Measurements from ENCODE around the gene EDA. TPM values are rescaled to one million over a fixed set of nuclear protein-coding genes. Genes with fewer than 3 reads are reported as not detected.

The EDA gene
- total and polyA plus RNA-seq, 12 donors = 2.3 to 9.4 (median 5.2) TPM

DNA sequence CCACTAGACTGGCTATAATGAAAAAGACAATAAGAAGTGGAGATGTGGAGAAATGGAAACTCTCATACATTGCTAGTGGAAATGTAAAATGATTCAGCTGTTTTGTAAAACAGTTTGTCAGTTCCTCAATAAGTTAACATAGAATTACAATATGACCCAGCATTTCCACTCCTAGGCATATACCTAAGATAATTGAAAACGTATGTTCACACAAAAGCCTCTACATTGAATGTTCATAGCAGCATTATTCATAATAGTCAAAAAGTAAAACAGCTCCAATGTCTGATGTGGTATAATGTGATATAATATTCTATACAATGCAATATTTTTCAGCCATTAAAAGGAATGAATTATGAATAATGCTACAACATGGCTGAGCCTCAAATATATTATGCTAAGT is 10.2 kb downstream of the EDA start:
- H3K4me3 ChIP-seq = no peak overlapping the region
- WGBS, 2 donors = 95 to 96% methylated on average over 1 of the region's 1 CpG
- no peak for ATAC-seq

DNA sequence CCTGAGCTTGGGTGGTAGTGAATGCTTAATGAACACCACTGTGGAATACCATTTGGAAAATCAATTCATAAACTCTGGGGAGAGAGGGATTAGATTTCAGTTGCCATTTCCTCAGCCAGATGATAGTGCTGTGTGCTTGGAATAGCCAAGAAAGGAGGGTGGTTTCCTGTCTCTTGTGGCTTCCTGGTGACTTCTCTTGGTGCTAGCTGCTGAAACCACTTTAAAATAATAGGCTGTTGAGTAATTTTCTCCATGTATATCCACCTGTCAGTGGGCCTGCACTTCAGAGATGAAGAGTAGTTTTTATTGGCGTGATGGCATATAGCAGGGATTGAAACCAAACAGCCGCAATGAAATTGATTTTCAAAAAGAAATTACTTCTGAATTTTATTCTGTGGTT is 11.8 kb downstream of the EDA start:
- intact Hi-C loops (cut with DNase I) = loop anchor here in 1 of 10 donors (10.0 kb wide), 1 partner anchor 467 kb away; no protein-coding TSS in a partner anchor
- Histone ChIP-seq H3K4me3 (no peak overlapping the region), H3K27me3 (no peaks in the 10 kb centered on the region), H3K27ac (no peak overlapping the region), H3K36me3 (no peaks in the 10 kb centered on the region), H3K9me3 (peaks cover 0 to 11% (median 0%) of the 10 kb centered on the region in 11 donors), H3K4me1 (no peaks in the 10 kb centered on the region)
- WGBS, 2 donors = 90 to 93% methylated on average over 2 of the region's 2 CpGs
- DNase-seq (no peak), ATAC-seq (no peak)
- TF ChIP-seq, protein P1, sequence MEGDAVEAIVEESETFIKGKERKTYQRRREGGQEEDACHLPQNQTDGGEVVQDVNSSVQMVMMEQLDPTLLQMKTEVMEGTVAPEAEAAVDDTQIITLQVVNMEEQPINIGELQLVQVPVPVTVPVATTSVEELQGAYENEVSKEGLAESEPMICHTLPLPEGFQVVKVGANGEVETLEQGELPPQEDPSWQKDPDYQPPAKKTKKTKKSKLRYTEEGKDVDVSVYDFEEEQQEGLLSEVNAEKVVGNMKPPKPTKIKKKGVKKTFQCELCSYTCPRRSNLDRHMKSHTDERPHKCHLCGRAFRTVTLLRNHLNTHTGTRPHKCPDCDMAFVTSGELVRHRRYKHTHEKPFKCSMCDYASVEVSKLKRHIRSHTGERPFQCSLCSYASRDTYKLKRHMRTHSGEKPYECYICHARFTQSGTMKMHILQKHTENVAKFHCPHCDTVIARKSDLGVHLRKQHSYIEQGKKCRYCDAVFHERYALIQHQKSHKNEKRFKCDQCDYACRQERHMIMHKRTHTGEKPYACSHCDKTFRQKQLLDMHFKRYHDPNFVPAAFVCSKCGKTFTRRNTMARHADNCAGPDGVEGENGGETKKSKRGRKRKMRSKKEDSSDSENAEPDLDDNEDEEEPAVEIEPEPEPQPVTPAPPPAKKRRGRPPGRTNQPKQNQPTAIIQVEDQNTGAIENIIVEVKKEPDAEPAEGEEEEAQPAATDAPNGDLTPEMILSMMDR (IDR thresholded peaks at IDR 0.05) = no peak

More for the DNA sequence above, 10.2 kb downstream of the EDA start:
- intact Hi-C loops (cut with DNase I) = loop anchor here in 1 of 10 donors (10.0 kb wide), 1 partner anchor 469 kb away; no protein-coding TSS in a partner anchor
- no peaks in the 10 kb centered on the region for H3K4me1 ChIP-seq
- H3K9me3 ChIP-seq = peaks cover 0 to 11% (median 0%) of the 10 kb centered on the region in 11 donors
- peaks cover 0 to 8% (median 0%) of the 10 kb centered on the region in 7 donors for H3K27me3 ChIP-seq
- no peak for DNase-seq
- H3K27ac ChIP-seq = no peak overlapping the region
- H3K36me3 ChIP-seq = no peaks in the 10 kb centered on the region
- TF ChIP-seq, protein P1 (IDR thresholded peaks at IDR 0.05) = no peak

DNA sequence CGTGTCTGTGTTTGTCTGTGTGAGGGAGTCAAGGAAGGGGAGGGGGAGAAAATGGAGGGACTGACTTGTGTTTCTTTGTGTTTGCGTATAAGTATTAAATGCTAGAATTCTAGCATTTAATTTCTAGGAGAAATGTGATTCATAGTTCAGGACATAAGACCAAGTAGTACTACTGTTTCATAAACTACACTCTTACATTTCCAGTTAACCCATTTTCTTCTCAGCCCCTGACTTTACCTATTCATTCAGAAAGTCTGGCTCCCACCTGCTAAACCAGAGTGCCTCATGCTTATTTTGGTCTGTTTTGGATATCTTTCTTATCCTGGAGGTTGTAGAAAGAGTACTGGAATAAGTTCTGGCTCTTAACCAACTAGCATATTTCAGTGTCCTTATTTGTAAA is 14.2 kb downstream of the EDA start:
- no peaks in the 10 kb centered on the region for H3K4me1 ChIP-seq
- TF ChIP-seq, protein P1 (IDR thresholded peaks at IDR 0.05) = no peak
- 91 to 100% methylated on average over 2 of the region's 2 CpGs for WGBS, 2 donors
- no peaks in the 10 kb centered on the region for H3K36me3 ChIP-seq
- intact Hi-C loops (cut with DNase I) = no loop called here
- DNase-seq = no peak
- H3K4me3 ChIP-seq = no peak overlapping the region
- H3K27me3 ChIP-seq = peaks cover 0 to 6% (median 0%) of the 10 kb centered on the region in 7 donors
- no peaks in the 10 kb centered on the region for H3K9me3 ChIP-seq
- ATAC-seq = no peak
- no peak overlapping the region for H3K27ac ChIP-seq

DNA sequence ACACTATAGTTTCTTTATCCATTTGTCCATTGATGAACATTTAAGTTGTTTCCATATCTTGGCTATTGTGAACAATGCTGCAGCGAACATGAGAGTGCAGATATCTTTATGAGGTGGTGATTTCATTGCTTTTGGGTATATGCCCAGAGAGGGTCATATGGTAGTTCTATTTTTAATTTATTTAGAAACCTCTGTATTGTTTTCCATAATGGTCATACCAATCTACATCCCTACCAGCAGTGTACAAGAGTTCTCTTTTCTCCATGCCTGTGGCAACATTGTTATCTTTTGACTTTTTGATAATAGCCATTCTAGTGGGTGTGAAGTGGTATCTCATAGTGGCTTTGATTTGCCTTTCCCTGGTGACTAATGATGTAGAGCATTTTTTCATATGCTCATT is 48.8 kb downstream of the EDA start:
- no peaks in the 10 kb centered on the region for H3K27me3 ChIP-seq
- peaks cover 0 to 66% (median 15%) of the 10 kb centered on the region in 11 donors for H3K9me3 ChIP-seq
- DNase-seq = no peak
- TF ChIP-seq, protein P1 (IDR thresholded peaks at IDR 0.05) = no peak
- WGBS, 2 donors = 30 to 46% methylated on average over 1 of the region's 1 CpG
- no peaks in the 10 kb centered on the region for H3K36me3 ChIP-seq
- no peak overlapping the region for H3K27ac ChIP-seq
- no peaks in the 10 kb centered on the region for H3K4me1 ChIP-seq
- no peak overlapping the region for H3K4me3 ChIP-seq
- ATAC-seq = peak in 2 of 8 donors; percentile 37 to 41
- intact Hi-C loops (cut with DNase I) = no loop called here

All from heart right ventricle (tissue), 16 donors.